Measurements from ENCODE around the gene C17orf78. TPM values are rescaled to one million over a fixed set of nuclear protein-coding genes. Genes with fewer than 3 reads are reported as not detected.

C17orf78 gene
- total RNA-seq (ENCODE audit: low replicate concordance): not detected in 2 replicates

GRCh38 chr17:37375706-37376105 lies at the start of gene C17orf78:
TSS of gene C17orf78 (plus strand) at chr17:37375985. CDS start at chr17:37376093, 108 bp downstream.

GRCh38 chr17:37406635-37407461 lies 31.1 kb downstream of the C17orf78 start, which contains the start of the genes ACACA and TADA2A:
TSS of gene ACACA (minus strand) at chr17:37406836. CDS start at chr17:37406299, 537 bp downstream.
TSS of gene TADA2A (plus strand) at chr17:37406886. CDS start at chr17:37411366, 4,480 bp downstream.

Other genes starting within 250 kb of the C17orf78 start
- 42.6 and 44.3 TPM in 2 replicates for gene ACACA, start 30.9 kb downstream of the C17orf78 start, total RNA-seq (ENCODE audit: low replicate concordance)
- 11.4 and 14.7 TPM in 2 replicates for gene TADA2A, start 30.9 kb downstream of the C17orf78 start, total RNA-seq (ENCODE audit: low replicate concordance)
- gene DUSP14, start 113.9 kb downstream of the C17orf78 start, total RNA-seq (ENCODE audit: low replicate concordance): 24.3 and 78.7 TPM in 2 replicates
- 5.7 and 9.1 TPM in 2 replicates for gene SYNRG, start 233.4 kb downstream of the C17orf78 start, total RNA-seq (ENCODE audit: low replicate concordance)